ENCODE measurements around the gene SPACA7.

DNA sequence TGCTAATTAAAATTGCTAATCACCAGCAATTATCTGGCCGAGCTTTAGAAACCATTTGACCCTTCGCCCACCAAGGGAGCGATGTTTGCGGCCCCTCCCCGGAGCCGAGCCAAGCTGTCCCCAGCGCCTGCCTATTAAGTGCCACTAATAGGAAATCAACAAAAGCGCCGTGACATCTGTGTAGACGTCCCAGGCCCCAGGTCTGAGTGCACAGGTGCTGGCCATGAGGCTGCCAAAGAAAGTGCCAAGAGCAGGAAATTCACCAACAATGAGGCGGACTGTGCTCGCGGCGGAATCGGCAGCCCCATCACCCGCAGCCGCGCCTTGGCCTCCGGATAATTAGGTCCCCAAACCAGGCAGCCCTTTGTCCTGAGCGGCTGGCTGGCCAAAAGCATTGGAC, 44.5 kb upstream of the SPACA7 start:
- TF ChIP-seq RAD21 (IDR thresholded peaks at IDR 0.05; ENCODE audit: insufficient read depth, low read depth, low read length): no peak
- TF ChIP-seq, protein P1, sequence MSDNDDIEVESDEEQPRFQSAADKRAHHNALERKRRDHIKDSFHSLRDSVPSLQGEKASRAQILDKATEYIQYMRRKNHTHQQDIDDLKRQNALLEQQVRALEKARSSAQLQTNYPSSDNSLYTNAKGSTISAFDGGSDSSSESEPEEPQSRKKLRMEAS (IDR thresholded peaks at IDR 0.05; ENCODE audit: low read depth, low read length): no peak
- no peak for TF ChIP-seq MXI1 (IDR thresholded peaks at IDR 0.05; ENCODE audit: low read depth, low read length)
- TF ChIP-seq HDAC6 (IDR thresholded peaks at IDR 0.05; ENCODE audit: unreplicated experiment): no peak
- TF ChIP-seq YY1 (IDR thresholded peaks at IDR 0.05; ENCODE audit: low read depth, low read length): no peak
- TF ChIP-seq RB1 (IDR thresholded peaks at IDR 0.05; ENCODE audit: borderline replicate concordance): no peak
- no peak for TF ChIP-seq ZNF274 (IDR thresholded peaks at IDR 0.05; ENCODE audit: insufficient read depth, insufficient read length)
- TF ChIP-seq HDGF (IDR thresholded peaks at IDR 0.05): no peak
- no peak for TF ChIP-seq SIN3A (IDR thresholded peaks at IDR 0.05; ENCODE audit: low read depth, low read length)
